GM21619 (cell line): ENCODE results near the gene NELFCD.
A peak's percentile ranks its signal among the peaks of the same experiment; 100 is the strongest.
"Not testable (repeated sequence)": the region's sequence is repeated elsewhere in the genome, so short reads cannot be mapped to it uniquely, and the experiment has no call there.

ENCODE experiments used
- ATAC-seq: cut with Tn5 transposase; IDR thresholded peaks from one replicate; pipeline ENCODE4 v1.9.1; 2021; ENCODE audit not compliant: unreplicated experiment

The NELFCD gene

GRCh38 chr20:59023616-59024015 is 42.6 kb downstream of the NELFCD start:
- ATAC-seq = no peak

- no peak for ATAC-seq
Observed at GRCh38 chr20:59024111-59024530, 43.1 kb downstream of the NELFCD start.

GRCh38 chr20:59025086-59025485 is 44.0 kb downstream of the NELFCD start:
- no peak for ATAC-seq

- no peak for ATAC-seq
Observed at GRCh38 chr20:59025511-59025910, 44.5 kb downstream of the NELFCD start.

GRCh38 chr20:59026904-59027740 is 46.1 kb downstream of the NELFCD start:
- no peak for ATAC-seq

GRCh38 chr20:59027741-59028320 is 46.8 kb downstream of the NELFCD start:
- ATAC-seq = no peak

GRCh38 chr20:59028812-59029211 is 47.8 kb downstream of the NELFCD start:
- no peak for ATAC-seq

- ATAC-seq = no peak
Observed at GRCh38 chr20:59030911-59031563, 50.0 kb downstream of the NELFCD start.

- no peak for ATAC-seq
Observed at GRCh38 chr20:59031564-59032022, 50.5 kb downstream of the NELFCD start.

- peak; percentile 92 for ATAC-seq
Observed at GRCh38 chr20:59032023-59032712, 51.1 kb downstream of the NELFCD start, which contains the start of gene ATP5F1E. ATP5F1E (minus strand) TSS chr20:59032335; CDS start chr20:59032251, 84 bp downstream.

GRCh38 chr20:59032713-59033059 is 51.6 kb downstream of the NELFCD start:
- ATAC-seq = peak; percentile 25

- no peak for ATAC-seq
Observed at GRCh38 chr20:59033093-59033492, 52.0 kb downstream of the NELFCD start.

- ATAC-seq = no peak
Observed at GRCh38 chr20:59033616-59034165, 52.6 kb downstream of the NELFCD start.

- no peak for ATAC-seq
Observed at GRCh38 chr20:59035381-59035780, 54.3 kb downstream of the NELFCD start.

- no peak for ATAC-seq
Observed at GRCh38 chr20:59037386-59037785, 56.3 kb downstream of the NELFCD start.

GRCh38 chr20:59039233-59039632 is 58.2 kb downstream of the NELFCD start:
- no peak for ATAC-seq

- ATAC-seq = no peak
Observed at GRCh38 chr20:59040667-59041066, 59.6 kb downstream of the NELFCD start.

GRCh38 chr20:59041487-59041886 is 60.4 kb downstream of the NELFCD start:
- ATAC-seq = not testable (repeated sequence)

- ATAC-seq = peak; percentile 35
Observed at GRCh38 chr20:59042151-59042795, 61.2 kb downstream of the NELFCD start, which contains the start of gene PRELID3B. PRELID3B (minus strand) TSS chr20:59042786; CDS start chr20:59042730, 56 bp downstream.
